Endodermal cell (in vitro differentiated cells): Measurements from ENCODE around the gene TMEM238. TPM values are rescaled to one million over a fixed set of nuclear protein-coding genes. Genes with fewer than 3 reads are reported as not detected.

Source experiments
- DNase-seq: peaks from one replicate; pipeline ENCODE4 v3.0.0-alpha.2; 2017
- H3K27ac ChIP-seq: 2 replicates; pipeline ENCODE4 v1.5.1; 2013; ENCODE audit warnings: mild to moderate bottlenecking, low read depth, low read length, moderate library complexity
- H3K27me3 ChIP-seq: 2 replicates; pipeline ENCODE4 v1.6.1; 2013; ENCODE audit warnings: mild to moderate bottlenecking, low read length, moderate library complexity; ENCODE audit not compliant: insufficient read depth, control insufficient read depth, poor library complexity, severe bottlenecking
- H3K36me3 ChIP-seq: 2 replicates; pipeline ENCODE4 v1.7.0; 2013; ENCODE audit warnings: mild to moderate bottlenecking, low read length, moderate library complexity; ENCODE audit not compliant: control insufficient read depth, insufficient read depth
- H3K4me1 ChIP-seq: one replicate; pipeline ENCODE4 v1.7.0; 2013; ENCODE audit warnings: low read length; ENCODE audit not compliant: control insufficient read depth, insufficient read depth
- H3K4me3 ChIP-seq: 2 replicates; pipeline ENCODE4 v1.5.1; 2013; ENCODE audit warnings: mild to moderate bottlenecking, low read length, moderate library complexity
- H3K9ac ChIP-seq: 2 replicates; pipeline ENCODE4 v1.6.1; 2013; ENCODE audit warnings: mild to moderate bottlenecking, low read length, moderate library complexity; ENCODE audit not compliant: poor library complexity, severe bottlenecking; ENCODE audit errors: extremely low read depth
- H3K9me3 ChIP-seq: 2 replicates; pipeline ENCODE4 v1.6.1; 2013; ENCODE audit warnings: mild to moderate bottlenecking, low read length, moderate library complexity; ENCODE audit not compliant: control insufficient read depth
- H3K27ac Mint-ChIP-seq: 2 replicates; pipeline ENCODE4 v1.8.0; 2020; ENCODE audit warnings: mixed read lengths
- H3K27me3 Mint-ChIP-seq: 2 replicates; pipeline ENCODE4 v1.8.0; 2021; ENCODE audit warnings: mild to moderate bottlenecking, mixed read lengths; ENCODE audit not compliant: insufficient read depth
- H3K36me3 Mint-ChIP-seq: 2 replicates; pipeline ENCODE4 v1.8.0; 2020; ENCODE audit warnings: low read depth, mixed read lengths
- H3K4me1 Mint-ChIP-seq: 2 replicates; pipeline ENCODE4 v1.8.0; 2020; ENCODE audit warnings: mixed read lengths
- H3K4me3 Mint-ChIP-seq: 2 replicates; pipeline ENCODE4 v1.8.0; 2020; ENCODE audit warnings: mild to moderate bottlenecking, moderate library complexity, mixed read lengths
- H3K9me3 Mint-ChIP-seq: 2 replicates; pipeline ENCODE4 v1.8.0; 2020; ENCODE audit warnings: mild to moderate bottlenecking, mixed read lengths
- CTCF ChIP-seq: fragments of 200-600 bp; sonication (generic); conservative IDR thresholded peaks from 2 replicates; pipeline ENCODE4 v1.5.0; 2021; ENCODE audit warnings: antibody characterized with exemption, mild to moderate bottlenecking
- WGBS, 2 experiments: methylation state at CpG; one replicate each; pipeline versions ENCODE4 v1.1.5 to v1.1.7; 2013; ENCODE audit warnings: missing lambda C conversion rate in 2 of 2, mixed read lengths in 1 of 2; ENCODE audit not compliant: insufficient coverage in 1 of 2, insufficient read length in 1 of 2; 5-methylcytosine and 5-hydroxymethylcytosine counted together
- total RNA-seq, 2 donors: library from RNA; stranded (reverse); fragmentation: NEBNext Ultra II Directional in 1 of 2; extraction: Animal tissue kit (Norgen Biotek cat#: 25700) in 1 of 2; gene quantifications; 2 replicates in 1 of 2; 3 replicates in 1 of 2; pipeline ENCODE4 v1.2.1, GENCODE V29; 2021

TMEM238 gene
- total RNA-seq, 2 donors from 2014 or later: 3.9 to 4.4 TPM

GRCh38 chr19:55358943-55359908 is 24.9 kb downstream of the TMEM238 start:
- Mint-ChIP-seq H3K4me3 (no peak overlapping the region), H3K36me3 (no peaks in the 10 kb centered on the region), H3K27ac (no peak overlapping the region), H3K9me3 (no peaks in the 10 kb centered on the region), H3K4me1 (no peaks in the 10 kb centered on the region), H3K27me3 (peaks cover 55% of the 10 kb centered on the region)
- H3K36me3 ChIP-seq: no peaks in the 10 kb centered on the region
- DNase-seq: no peak
- no peak overlapping the region for H3K27ac ChIP-seq
- H3K27me3 ChIP-seq: peaks cover 32% of the 10 kb centered on the region
- H3K4me3 ChIP-seq: no peak overlapping the region
- no peaks in the 10 kb centered on the region for H3K4me1 ChIP-seq
- H3K9ac ChIP-seq: no peak overlapping the region
- WGBS, 2 experiments: 91 to 94% methylated on average over 19 to 31 of the region's 32 CpGs
- no peak for TF ChIP-seq CTCF
- H3K9me3 ChIP-seq: no peaks in the 10 kb centered on the region

GRCh38 chr19:55358493-55358892 is 25.6 kb downstream of the TMEM238 start:
- Mint-ChIP-seq H3K27me3 (peaks cover 57% of the 10 kb centered on the region), H3K4me3 (no peak overlapping the region), H3K9me3 (no peaks in the 10 kb centered on the region), H3K4me1 (no peaks in the 10 kb centered on the region), H3K27ac (no peak overlapping the region), H3K36me3 (no peaks in the 10 kb centered on the region)
- Histone ChIP-seq H3K4me3 (no peak overlapping the region), H3K9me3 (no peaks in the 10 kb centered on the region), H3K27ac (no peak overlapping the region), H3K9ac (no peak overlapping the region), H3K4me1 (no peaks in the 10 kb centered on the region), H3K27me3 (peaks cover 38% of the 10 kb centered on the region), H3K36me3 (no peaks in the 10 kb centered on the region)
- DNase-seq: no peak
- WGBS, 2 experiments: 91 to 93% methylated on average over 11 to 19 of the region's 19 CpGs
- no peak for TF ChIP-seq CTCF

- Histone ChIP-seq H3K4me3 (no peak overlapping the region), H3K9ac (no peak overlapping the region), H3K4me1 (no peaks in the 10 kb centered on the region), H3K27ac (no peak overlapping the region), H3K9me3 (no peaks in the 10 kb centered on the region), H3K27me3 (peaks cover 63% of the 10 kb centered on the region), H3K36me3 (no peaks in the 10 kb centered on the region)
- WGBS, 2 experiments: 53 to 65% methylated on average over 7 to 12 of the region's 13 CpGs
- no peak for TF ChIP-seq CTCF
- Mint-ChIP-seq H3K27me3 (peaks cover 88% of the 10 kb centered on the region), H3K4me3 (no peak overlapping the region), H3K9me3 (no peaks in the 10 kb centered on the region), H3K4me1 (no peaks in the 10 kb centered on the region), H3K27ac (no peak overlapping the region), H3K36me3 (no peaks in the 10 kb centered on the region)
- DNase-seq: peak; percentile 66
Observed at GRCh38 chr19:55355213-55355821, 28.8 kb downstream of the TMEM238 start.
